Erythroblast (primary cell): ENCODE data around the gene TNS1.

ENCODE experiments used
- GATA1 ChIP-seq: IDR thresholded peaks from 2 replicates; pipeline ENCODE4 v1.6.1; 2011; ENCODE audit warnings: low read depth, mild to moderate bottlenecking, control low read depth, low read length, moderate library complexity
- POLR2A ChIP-seq: IDR thresholded peaks from 2 replicates; pipeline ENCODE4 v1.6.1; 2011; ENCODE audit warnings: mild to moderate bottlenecking, low read length

- no peak for TF ChIP-seq POLR2A
- no peak for TF ChIP-seq GATA1
Measured at GRCh38 chr2:217856871-217857270, 145.9 kb downstream of the TNS1 start.
